ENCODE results near the gene STRBP.
"Not testable (repeated sequence)": the region's sequence is repeated elsewhere in the genome, so short reads cannot be mapped to it uniquely, and the experiment has no call there.

The STRBP gene

GRCh38 chr9:123283048-123283408 is 14.6 kb upstream of the STRBP start:
- no peak for DNase-seq (ENCODE audit: low read depth in 2 of 2)

GRCh38 chr9:123282362-123283047 is 14.1 kb upstream of the STRBP start:
- no peak for DNase-seq (ENCODE audit: low read depth in 2 of 2)

- no peak for DNase-seq (ENCODE audit: low read depth in 2 of 2)
These were observed 13.4 kb upstream of the STRBP start for GRCh38 chr9:123281659-123282350.

- DNase-seq (ENCODE audit: low read depth in 2 of 2) = not testable (repeated sequence)
These were observed 10.6 kb upstream of the STRBP start for GRCh38 chr9:123278879-123279493.

GRCh38 chr9:123278361-123278760 is 10.0 kb upstream of the STRBP start:
- DNase-seq (ENCODE audit: low read depth in 2 of 2) = no peak

GRCh38 chr9:123276551-123276950 is 8.2 kb upstream of the STRBP start:
- no peak for DNase-seq (ENCODE audit: low read depth in 2 of 2)

- DNase-seq (ENCODE audit: low read depth in 2 of 2) = not testable (repeated sequence)
These were observed 2.7 kb upstream of the STRBP start for GRCh38 chr9:123271133-123271532.

- DNase-seq (ENCODE audit: low read depth in 2 of 2) = no peak
These were observed 895 bp upstream of the STRBP start for GRCh38 chr9:123269281-123269680.

GRCh38 chr9:123268199-123268464 is 254 bp downstream of the STRBP start:
- no peak for DNase-seq (ENCODE audit: low read depth in 2 of 2)

- DNase-seq (ENCODE audit: low read depth in 2 of 2) = no peak
These were observed 746 bp downstream of the STRBP start for GRCh38 chr9:123267481-123268198.

GRCh38 chr9:123266655-123267399 is 1.6 kb downstream of the STRBP start:
- DNase-seq (ENCODE audit: low read depth in 2 of 2) = no peak

GRCh38 chr9:123265833-123266232 is 2.6 kb downstream of the STRBP start:
- DNase-seq (ENCODE audit: low read depth in 2 of 2) = no peak

- no peak for DNase-seq (ENCODE audit: low read depth in 2 of 2)
These were observed 5.2 kb downstream of the STRBP start for GRCh38 chr9:123263227-123263626.

- no peak for DNase-seq (ENCODE audit: low read depth in 2 of 2)
These were observed 6.0 kb downstream of the STRBP start for GRCh38 chr9:123262338-123262737.

GRCh38 chr9:123261006-123261677 is 7.2 kb downstream of the STRBP start:
- no peak for DNase-seq (ENCODE audit: low read depth in 2 of 2)

- no peak for DNase-seq (ENCODE audit: low read depth in 2 of 2)
These were observed 8.0 kb downstream of the STRBP start for GRCh38 chr9:123260340-123260739.

- no peak for DNase-seq (ENCODE audit: low read depth in 2 of 2)
These were observed 11.1 kb downstream of the STRBP start for GRCh38 chr9:123257276-123257675.

- DNase-seq (ENCODE audit: low read depth in 2 of 2) = no peak
These were observed 12.7 kb downstream of the STRBP start for GRCh38 chr9:123255718-123256117.

- no peak for DNase-seq (ENCODE audit: low read depth in 2 of 2)
These were observed 15.2 kb downstream of the STRBP start for GRCh38 chr9:123253204-123253603.

- no peak for DNase-seq (ENCODE audit: low read depth in 2 of 2)
These were observed 16.6 kb downstream of the STRBP start for GRCh38 chr9:123251741-123252140.

GRCh38 chr9:123251324-123251723 is 17.1 kb downstream of the STRBP start:
- DNase-seq (ENCODE audit: low read depth in 2 of 2) = no peak

All from stimulated activated CD8-positive, alpha-beta memory T cell treated with anti-CD3 and anti-CD28 coated beads, Interleukin-15, amount 100 ng/mL, for 4 hours (primary cell).